H9 (cell line): ENCODE measurements around the gene PLEKHG2. TPM values are rescaled to one million over a fixed set of nuclear protein-coding genes. Genes with fewer than 3 reads are reported as not detected.

Experiments used
- DNase-seq: peaks from one replicate; pipeline ENCODE4 v3.0.0-alpha.2; 2017
- H2AFZ ChIP-seq: one replicate; pipeline ENCODE4 v1.6.1; 2013; ENCODE audit warnings: mild to moderate bottlenecking, low read length, control low read depth, moderate library complexity
- H2AK5ac ChIP-seq: 2 replicates; pipeline ENCODE4 v1.6.1; 2013; ENCODE audit warnings: low read length, control low read depth, mixed read lengths; ENCODE audit not compliant: insufficient read length
- H2BK120ac ChIP-seq: one replicate; pipeline ENCODE4 v1.6.1; 2013; ENCODE audit warnings: low read depth, mild to moderate bottlenecking, low read length, control low read depth, inconsistent platforms; ENCODE audit not compliant: poor library complexity, severe bottlenecking
- H2BK12ac ChIP-seq: 2 replicates; pipeline ENCODE4 v1.6.1; 2013; ENCODE audit warnings: low read length, control low read depth, mixed read lengths, low read depth; ENCODE audit not compliant: insufficient read length
- H2BK15ac ChIP-seq: 2 replicates; pipeline ENCODE4 v1.6.1; 2013; ENCODE audit warnings: low read depth, low read length, control low read depth
- H2BK20ac ChIP-seq: one replicate; pipeline ENCODE4 v1.6.1; 2013; ENCODE audit warnings: low read depth, mild to moderate bottlenecking, low read length, control low read depth, inconsistent platforms; ENCODE audit not compliant: poor library complexity, severe bottlenecking
- H2BK5ac ChIP-seq: 2 replicates; pipeline ENCODE4 v1.6.1; 2013; ENCODE audit warnings: low read length, control low read depth, mixed read lengths; ENCODE audit not compliant: insufficient read length
- H3K14ac ChIP-seq: 2 replicates; pipeline ENCODE4 v1.6.1; 2013; ENCODE audit warnings: low read length, control low read depth; ENCODE audit not compliant: insufficient read depth
- H3K18ac ChIP-seq: 2 replicates; pipeline ENCODE4 v1.6.1; 2013; ENCODE audit warnings: low read depth, mild to moderate bottlenecking, mixed read lengths, low read length, control low read depth; ENCODE audit not compliant: insufficient read length
- H3K23ac ChIP-seq: 2 replicates; pipeline ENCODE4 v1.6.1; 2013; ENCODE audit warnings: low read length, control low read depth, mixed read lengths, low read depth; ENCODE audit not compliant: insufficient read length
- H3K23me2 ChIP-seq: 2 replicates; pipeline ENCODE4 v1.6.1; 2013; ENCODE audit warnings: low read depth, mild to moderate bottlenecking, mixed read lengths, low read length, control low read depth; ENCODE audit not compliant: insufficient read length, poor library complexity, severe bottlenecking
- H3K27ac ChIP-seq: 2 replicates; pipeline ENCODE4 v1.5.1; 2013; ENCODE audit warnings: low read length, control low read depth, mixed read lengths, low read depth; ENCODE audit not compliant: insufficient read length
- H3K27me3 ChIP-seq: 2 replicates; pipeline ENCODE4 v1.6.1; 2013; ENCODE audit warnings: low read length, control low read depth, inconsistent platforms; ENCODE audit not compliant: insufficient read depth
- H3K4ac ChIP-seq: 2 replicates; pipeline ENCODE4 v1.6.1; 2013; ENCODE audit warnings: low read depth, mild to moderate bottlenecking, control low read depth, inconsistent platforms, low read length, moderate library complexity
- H3K4me1 ChIP-seq: 2 replicates; pipeline ENCODE4 v1.6.1; 2013; ENCODE audit warnings: low read length, control low read depth, inconsistent platforms; ENCODE audit not compliant: insufficient read depth
- H3K4me2 ChIP-seq: 2 replicates; pipeline ENCODE4 v1.6.1; 2013; ENCODE audit warnings: low read length, control low read depth, mixed read lengths; ENCODE audit not compliant: insufficient read length, insufficient read depth
- H3K56ac ChIP-seq: 2 replicates; pipeline ENCODE4 v1.6.1; 2013; ENCODE audit warnings: low read depth, mild to moderate bottlenecking, mixed read lengths, low read length, control low read depth; ENCODE audit not compliant: insufficient read length
- H3K79me1 ChIP-seq: 2 replicates; pipeline ENCODE4 v1.6.1; 2013; ENCODE audit warnings: low read depth, mild to moderate bottlenecking, moderate library complexity, low read length, control low read depth, inconsistent platforms; ENCODE audit not compliant: insufficient read depth, poor library complexity, severe bottlenecking
- H3K79me2 ChIP-seq: 2 replicates; pipeline ENCODE4 v1.6.1; 2013; ENCODE audit warnings: low read length, control low read depth, inconsistent platforms; ENCODE audit not compliant: insufficient read depth
- H3K9ac ChIP-seq: 2 replicates; pipeline ENCODE4 v1.6.1; 2013; ENCODE audit warnings: low read length, control low read depth, mixed read lengths; ENCODE audit not compliant: insufficient read length; ENCODE audit errors: extremely low read depth
- H3K9me3 ChIP-seq: one replicate; pipeline ENCODE4 v1.6.1; 2013; ENCODE audit warnings: low read depth, low read length, inconsistent platforms; ENCODE audit not compliant: control insufficient read depth
- H3T11ph ChIP-seq: one replicate; pipeline ENCODE4 v1.6.1; 2013; ENCODE audit warnings: mild to moderate bottlenecking, low read length, control low read depth, inconsistent platforms
- H4K20me1 ChIP-seq: one replicate; pipeline ENCODE4 v1.6.1; 2013; ENCODE audit not compliant: control insufficient read depth, insufficient read length, insufficient read depth
- H4K5ac ChIP-seq: 2 replicates; pipeline ENCODE4 v1.6.1; 2013; ENCODE audit warnings: low read depth, mild to moderate bottlenecking, mixed read lengths, low read length, control low read depth; ENCODE audit not compliant: insufficient read length
- H4K8ac ChIP-seq: replicated peaks from 2 replicates; pipeline ENCODE4 v1.6.1; 2013; ENCODE audit warnings: low read length, control low read depth, mixed read lengths, low read depth; ENCODE audit not compliant: insufficient read length
- H4K91ac ChIP-seq: 2 replicates; pipeline ENCODE4 v1.6.1; 2013; ENCODE audit warnings: low read depth, mild to moderate bottlenecking, moderate library complexity, mixed read lengths, low read length, control low read depth; ENCODE audit not compliant: insufficient read length
- H3K27ac Mint-ChIP-seq, 3 experiments: 2 replicates in 2 of 3; 3 replicates in 1 of 3; pipeline ENCODE4 v1.8.0; 2020 to 2021; ENCODE audit warnings: mixed read lengths in 3 of 3, mild to moderate bottlenecking in 1 of 3, moderate library complexity in 1 of 3
- H3K27me3 Mint-ChIP-seq: 2 replicates; pipeline ENCODE4 v1.8.0; 2021; ENCODE audit warnings: low read depth, mild to moderate bottlenecking, moderate library complexity, mixed read lengths
- H3K36me3 Mint-ChIP-seq, 3 experiments: 2 replicates in 2 of 3; 3 replicates in 1 of 3; pipeline ENCODE4 v1.8.0; 2020 to 2021; ENCODE audit warnings: low read depth in 3 of 3, mixed read lengths in 3 of 3; ENCODE audit not compliant: insufficient read depth in 1 of 3
- H3K4me1 Mint-ChIP-seq, 2 experiments: 2 replicates each; pipeline ENCODE4 v1.8.0; 2020; ENCODE audit warnings: mixed read lengths in 2 of 2
- H3K4me3 Mint-ChIP-seq, 2 experiments: 2 replicates in 1 of 2; 3 replicates in 1 of 2; pipeline ENCODE4 v1.8.0; 2020 to 2021; ENCODE audit warnings: mild to moderate bottlenecking in 2 of 2, mixed read lengths in 2 of 2, moderate library complexity in 1 of 2
- H3K9me3 Mint-ChIP-seq, 2 experiments: 2 replicates in 1 of 2; 3 replicates in 1 of 2; pipeline ENCODE4 v1.8.0; 2020; ENCODE audit warnings: mild to moderate bottlenecking in 2 of 2, mixed read lengths in 2 of 2, moderate library complexity in 1 of 2
- WGBS: extraction: QIAGEN DNeasy Blood & Tissue Kit; methylation state at CpG from one replicate; pipeline ENCODE4 v1.1.7; 2013; ENCODE audit warnings: missing lambda C conversion rate, low lambda C conversion rate, mixed read lengths; ENCODE audit not compliant: insufficient read length; ENCODE audit errors: extremely low coverage; 5-methylcytosine and 5-hydroxymethylcytosine counted together
- total RNA-seq: library from RNA; stranded (reverse); gene quantifications from 2 replicates; pipeline ENCODE4 v1.2.1, GENCODE V29; 2021
- TF ChIP-seq, protein P1 (sequence below): fragments of 200-600 bp; sonication (generic); conservative IDR thresholded peaks from 3 replicates; pipeline ENCODE4 v1.8.0; 2021; ENCODE audit warnings: antibody characterized with exemption, mild to moderate bottlenecking

Gene PLEKHG2
- total RNA-seq, 1 experiment from 2014 or later, result 167 TPM

DNA sequence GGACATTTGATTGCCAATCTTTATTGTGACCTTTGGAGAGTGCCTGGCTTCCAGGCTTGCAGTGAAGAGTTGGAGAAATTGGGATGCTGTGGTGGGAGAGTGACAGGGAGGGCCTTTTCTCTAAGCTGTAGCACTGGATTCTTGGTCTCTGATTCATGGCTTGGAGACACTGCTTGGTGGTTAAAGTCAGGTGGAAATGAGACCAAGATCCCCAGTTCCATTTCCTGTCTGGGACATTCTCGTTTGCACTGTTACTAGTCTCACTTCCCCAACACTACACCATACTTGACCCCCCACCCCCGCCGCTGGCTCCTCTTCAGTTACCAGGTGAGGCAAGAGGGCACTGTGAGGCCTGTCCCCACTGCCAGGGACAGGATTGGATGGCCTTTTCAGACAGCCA is 35.8 kb downstream of the PLEKHG2 start:
- Histone ChIP-seq H3K9ac (no peak overlapping the region), H2BK12ac (no peak overlapping the region)
- WGBS, result no CpG with 5 or more reads among the region's 3 CpGs

More for the DNA sequence above, 35.8 kb downstream of the PLEKHG2 start:
- H3K27ac ChIP-seq, result no peak overlapping the region
- no peak overlapping the region for H3K4ac ChIP-seq
- H3K14ac ChIP-seq, result no peak overlapping the region
- H4K20me1 ChIP-seq, result peaks cover 2% of the 10 kb centered on the region
- H3K4me3 Mint-ChIP-seq, result no peak overlapping the region
- H3K27me3 Mint-ChIP-seq, result no peaks in the 10 kb centered on the region
- no peak overlapping the region for H4K8ac ChIP-seq
- H3K36me3 Mint-ChIP-seq, result peaks cover 18 to 55% (median 44%) of the 10 kb centered on the region in 3 experiments; a peak in 6 of 7 replicates
- H2BK120ac ChIP-seq, result no peak overlapping the region
- no peak overlapping the region for H3T11ph ChIP-seq
- no peaks in the 10 kb centered on the region for H3K4me1 ChIP-seq
- no peaks in the 10 kb centered on the region for H3K9me3 ChIP-seq
- H3K4me2 ChIP-seq, result no peak overlapping the region
- no peak overlapping the region for H2BK20ac ChIP-seq
- H3K23me2 ChIP-seq, result peaks cover 5% of the 10 kb centered on the region
- no peak overlapping the region for H4K91ac ChIP-seq
- H3K23ac ChIP-seq, result no peak overlapping the region
- H3K9me3 Mint-ChIP-seq, result peaks cover 0 to 5% of the 10 kb centered on the region in 2 experiments; a peak in 2 of 5 replicates
- H3K79me2 ChIP-seq, result peaks cover 43% of the 10 kb centered on the region; the same call in 1 of the 2 replicates
- H4K5ac ChIP-seq, result no peak overlapping the region
- H3K27me3 ChIP-seq, result no peaks in the 10 kb centered on the region
- TF ChIP-seq, protein P1, sequence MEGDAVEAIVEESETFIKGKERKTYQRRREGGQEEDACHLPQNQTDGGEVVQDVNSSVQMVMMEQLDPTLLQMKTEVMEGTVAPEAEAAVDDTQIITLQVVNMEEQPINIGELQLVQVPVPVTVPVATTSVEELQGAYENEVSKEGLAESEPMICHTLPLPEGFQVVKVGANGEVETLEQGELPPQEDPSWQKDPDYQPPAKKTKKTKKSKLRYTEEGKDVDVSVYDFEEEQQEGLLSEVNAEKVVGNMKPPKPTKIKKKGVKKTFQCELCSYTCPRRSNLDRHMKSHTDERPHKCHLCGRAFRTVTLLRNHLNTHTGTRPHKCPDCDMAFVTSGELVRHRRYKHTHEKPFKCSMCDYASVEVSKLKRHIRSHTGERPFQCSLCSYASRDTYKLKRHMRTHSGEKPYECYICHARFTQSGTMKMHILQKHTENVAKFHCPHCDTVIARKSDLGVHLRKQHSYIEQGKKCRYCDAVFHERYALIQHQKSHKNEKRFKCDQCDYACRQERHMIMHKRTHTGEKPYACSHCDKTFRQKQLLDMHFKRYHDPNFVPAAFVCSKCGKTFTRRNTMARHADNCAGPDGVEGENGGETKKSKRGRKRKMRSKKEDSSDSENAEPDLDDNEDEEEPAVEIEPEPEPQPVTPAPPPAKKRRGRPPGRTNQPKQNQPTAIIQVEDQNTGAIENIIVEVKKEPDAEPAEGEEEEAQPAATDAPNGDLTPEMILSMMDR, result no peak
- H3K4me1 Mint-ChIP-seq, result peaks cover 10 to 15% of the 10 kb centered on the region in 2 experiments
- H3K79me1 ChIP-seq, result peaks cover 11% of the 10 kb centered on the region
- H2BK15ac ChIP-seq, result no peak overlapping the region
- no peak overlapping the region for H2BK5ac ChIP-seq
- H3K27ac Mint-ChIP-seq, result peak overlapping the region in 2 of 3 experiments; percentile 20 to 76; a peak in 2 of 7 replicates
- H2AFZ ChIP-seq, result no peak overlapping the region
- H3K56ac ChIP-seq, result no peak overlapping the region
- no peak overlapping the region for H2AK5ac ChIP-seq
- no peak for DNase-seq
- H3K18ac ChIP-seq, result no peak overlapping the region
